Muscle of back (tissue), 11 donors: ENCODE measurements around the gene CDKN1B. TPM values are rescaled to one million over a fixed set of nuclear protein-coding genes. Genes with fewer than 3 reads are reported as not detected.

Experiments
- DNase-seq, 3 donors: peaks; one replicate each; pipeline versions ENCODE4 v3.0.0 to v3.0.0-alpha.2; 2013
- polyA plus RNA-seq, 10 donors: library from polyadenylated mRNA; unstranded; fragments of 120-200 nt; gene quantifications; one replicate each; pipeline ENCODE4 v1.2.1, GENCODE V29; 2013; ENCODE audit not compliant: insufficient read length in 10 of 10

CDKN1B gene
- polyA plus RNA-seq, 10 donors, result 45.7 to 63.9 (median 49.4) TPM

- no peak for DNase-seq
Observed at GRCh38 chr12:12747278-12747677, 30.1 kb downstream of the CDKN1B start.

GRCh38 chr12:12748044-12748443 is 30.9 kb downstream of the CDKN1B start:
- DNase-seq, result no peak

- DNase-seq, result no peak
Observed at GRCh38 chr12:12749433-12749832, 32.3 kb downstream of the CDKN1B start.

DNA sequence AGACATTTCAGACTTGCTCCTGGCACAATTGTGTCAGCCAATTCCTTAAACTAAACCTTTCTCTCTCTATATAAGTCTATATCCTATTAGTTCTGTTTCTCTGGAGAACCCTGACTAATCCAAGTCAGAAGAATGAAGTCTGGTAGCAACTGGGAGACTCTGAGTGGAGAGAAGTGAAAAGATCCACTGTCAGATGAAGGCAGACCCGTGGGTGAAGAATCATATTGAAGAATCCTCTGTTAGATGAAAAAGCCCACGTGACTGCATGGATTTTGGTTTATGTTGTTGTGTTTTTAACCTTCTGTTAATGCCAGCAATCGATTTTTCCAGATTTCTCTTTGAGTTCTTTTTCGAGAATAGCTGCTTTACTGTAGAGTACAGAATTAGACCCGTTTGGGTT is 38.8 kb downstream of the CDKN1B start:
- no peak for DNase-seq

GRCh38 chr12:12757121-12757520 is 40.0 kb downstream of the CDKN1B start:
- DNase-seq, result no peak

GRCh38 chr12:12759234-12759915 is 42.2 kb downstream of the CDKN1B start:
- DNase-seq, result no peak

GRCh38 chr12:12764824-12765223 is 47.7 kb downstream of the CDKN1B start:
- no peak for DNase-seq

DNA sequence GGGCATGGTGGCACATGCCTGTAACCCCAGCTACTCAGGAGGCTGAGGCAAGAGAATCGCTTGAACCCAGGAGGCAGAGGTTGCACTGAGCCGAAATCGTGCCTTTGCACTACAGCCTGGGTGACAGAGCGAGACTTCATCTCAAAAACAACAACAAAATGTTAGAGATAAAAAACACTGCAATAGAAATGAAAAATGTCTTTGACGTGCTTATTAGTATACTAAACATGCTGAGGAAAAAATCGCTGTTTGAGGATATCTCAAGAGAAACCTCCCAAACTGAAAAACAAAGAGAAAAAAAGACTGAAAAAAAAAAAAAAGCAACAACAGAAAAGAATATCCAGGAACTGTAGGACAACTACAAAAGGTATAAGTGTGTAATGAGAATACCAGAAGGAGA is 53.1 kb downstream of the CDKN1B start:
- no peak for DNase-seq

Other genes with a start within 250 kb of the CDKN1B start
- 10 to 100 TPM; 24.9 to 39.8 (median 31.3) TPM for gene DUSP16, start 154.5 kb upstream of the CDKN1B start, polyA plus RNA-seq
- 10 to 100 TPM in 9 of 10 donors, 1 to 10 TPM in 1; 9.8 to 13.7 (median 11.5) TPM for gene CREBL2, start 105.5 kb upstream of the CDKN1B start, polyA plus RNA-seq
- 1 to 10 TPM in 3 of 10 donors, under 1 TPM in 7; 0.49 to 1.4 (median 0.84) TPM for gene GPR19, start 21.2 kb upstream of the CDKN1B start, polyA plus RNA-seq
- 10 to 100 TPM in 6 of 10 donors, 1 to 10 TPM in 4; 6.9 to 22.2 (median 11.3) TPM for gene APOLD1, start 68.3 kb downstream of the CDKN1B start, polyA plus RNA-seq
- 10 to 100 TPM; 45.6 to 60.6 (median 52.8) TPM for gene DDX47, start 96.0 kb downstream of the CDKN1B start, polyA plus RNA-seq
- 1 to 10 TPM in 9 of 10 donors, under 1 TPM in 1; 0.69 to 3.3 (median 1.7) TPM for gene GPRC5A, start 174.2 kb downstream of the CDKN1B start, polyA plus RNA-seq
- under 1 TPM in 4 of 10 donors, not detected in 6; 0.29 to 0.63 (median 0.42) TPM for gene GPRC5D, start 234.8 kb downstream of the CDKN1B start, polyA plus RNA-seq